ENCODE results near the gene GPC6. TPM values are rescaled to one million over a fixed set of nuclear protein-coding genes. Genes with fewer than 3 reads are reported as not detected.

GPC6 gene
- total and polyA plus RNA-seq, 2 donors (not counting 3 experiments of a cell fraction or from before 2014, with no cell fraction given) = 0.01 TPM; not detected in 1

GRCh38 chr13:93496985-93497673, 270.5 kb downstream of the GPC6 start:
- Histone ChIP-seq H3K27ac (ENCODE audit: insufficient read depth, low read depth, low read length) (no peak overlapping the region), H3K4me1 (ENCODE audit: control insufficient read depth, extremely low read depth, insufficient read depth, low read length) (no peaks in the 10 kb centered on the region), H3K4me2 (ENCODE audit: insufficient read depth, low read length) (no peak overlapping the region), H3K36me3 (ENCODE audit: control insufficient read depth in 2 of 2, extremely low read depth in 1 of 2, insufficient read depth in 2 of 2, low read length in 2 of 2) (no peaks in the 10 kb centered on the region), H3K9me3 (replicated peaks; ENCODE audit: control insufficient read depth, insufficient read depth, low read length) (peaks cover 3% of the 10 kb centered on the region), H3K9ac (replicated peaks; ENCODE audit: extremely low read depth, insufficient read depth, low read length) (no peak overlapping the region), H2AFZ (ENCODE audit: low read depth, low read length) (no peak overlapping the region), H3K9me1 (replicated peaks; ENCODE audit: control insufficient read depth, extremely low read depth, insufficient read depth, low read length) (no peaks in the 10 kb centered on the region), H3K4me3 (replicated peaks in 1 of 3; ENCODE audit: insufficient read depth in 1 of 3, low read depth in 1 of 3, low read length in 3 of 3) (no peak overlapping the region), H3K27me3 (ENCODE audit: control insufficient read depth in 2 of 2, insufficient read depth in 2 of 2, low read length in 2 of 2) (no peaks in the 10 kb centered on the region), H4K20me1 (replicated peaks; ENCODE audit: control insufficient read depth, extremely low read depth, insufficient read depth, low read length) (no peaks in the 10 kb centered on the region), H3K79me2 (ENCODE audit: control insufficient read depth, insufficient read depth, low read length) (no peaks in the 10 kb centered on the region)
- no peak for DNase-seq (ENCODE audit: low read depth, low spot score)
- no peak for FAIRE-seq
- intact Hi-C loops (cut with micrococcal nuclease) (no loop called here), dilution Hi-C loops (cut with MboI; ENCODE audit: extremely low pct_ligation_motif_present, low sequenced_read_pairs) (no loop called here)
- no TSS peak for BruUV-seq (replicated peaks)
- ChIA-PET POLR2A (no interaction called here), CTCF (no interaction called here)
- no peak for TF ChIP-seq MAX (IDR thresholded peaks at IDR 0.05; ENCODE audit: insufficient read depth, insufficient read length)
- TF ChIP-seq EZH2 (IDR thresholded peaks at IDR 0.05; ENCODE audit: borderline replicate concordance, low read depth, low read length, severe bottlenecking) = no peak
- TF ChIP-seq JUN (IDR thresholded peaks at IDR 0.05; ENCODE audit: borderline replicate concordance, insufficient read depth, insufficient read length, low read depth) = no peak
- no peak for TF ChIP-seq FOS (IDR thresholded peaks at IDR 0.05; ENCODE audit: borderline replicate concordance, insufficient read depth, low read length)
- TF ChIP-seq GATA2 (IDR thresholded peaks at IDR 0.05; ENCODE audit: insufficient read depth, insufficient read length, low read depth, low read length) = no peak

DNA sequence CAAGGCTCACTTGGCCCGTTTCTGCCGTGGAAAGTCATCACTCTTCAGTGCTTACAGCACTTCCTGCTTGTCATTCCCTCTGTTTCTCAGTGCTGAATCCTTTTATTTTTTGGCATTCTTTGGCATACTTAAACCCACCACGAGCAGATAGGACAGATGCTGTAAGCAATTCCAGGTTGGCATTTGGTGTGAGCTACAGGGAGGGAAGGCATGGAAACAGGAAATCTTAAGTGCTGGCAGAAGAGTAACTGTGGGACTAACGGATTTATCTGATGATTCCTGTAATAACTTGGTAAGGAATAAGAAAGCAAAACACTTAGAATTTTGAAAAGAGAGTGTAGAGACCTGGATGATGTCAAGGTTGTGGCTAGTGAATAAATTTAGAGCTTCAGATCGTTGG, 273.4 kb downstream of the GPC6 start:
- intact Hi-C loops (cut with micrococcal nuclease) = no loop called here
- no peaks in the 10 kb centered on the region for H3K4me1 ChIP-seq (ENCODE audit: control insufficient read depth, extremely low read depth, insufficient read depth, low read length)

More for the DNA sequence above, 273.4 kb downstream of the GPC6 start:
- no peak overlapping the region for H3K4me2 ChIP-seq (ENCODE audit: insufficient read depth, low read length)
- no peak overlapping the region for H3K9ac ChIP-seq (replicated peaks; ENCODE audit: extremely low read depth, insufficient read depth, low read length)
- H2AFZ ChIP-seq (ENCODE audit: low read depth, low read length) = no peak overlapping the region
- POLR2A ChIA-PET = no interaction called here
- no TSS peak for BruUV-seq (replicated peaks)
- TF ChIP-seq EZH2 (IDR thresholded peaks at IDR 0.05; ENCODE audit: borderline replicate concordance, low read depth, low read length, severe bottlenecking) (no peak), POLR2AphosphoS5 (IDR thresholded peaks at IDR 0.05; ENCODE audit: insufficient read depth, low read depth, low read length) (no peak), FOS (IDR thresholded peaks at IDR 0.05; ENCODE audit: borderline replicate concordance, insufficient read depth, low read length) (no peak), MYC (IDR thresholded peaks at IDR 0.05; ENCODE audit: low read depth, low read length) (no peak), CTCF (IDR thresholded peaks at IDR 0.05; ENCODE audit: extremely low read depth in 1 of 2, insufficient read depth in 1 of 2, low read depth in 1 of 2, low read length in 2 of 2) (no peak), POLR2A (IDR thresholded peaks at IDR 0.05; ENCODE audit: low read depth, low read length) (no peak), JUN (IDR thresholded peaks at IDR 0.05; ENCODE audit: borderline replicate concordance, insufficient read depth, insufficient read length, low read depth) (no peak), GATA2 (IDR thresholded peaks at IDR 0.05; ENCODE audit: insufficient read depth, insufficient read length, low read depth, low read length) (no peak), MAX (IDR thresholded peaks at IDR 0.05; ENCODE audit: insufficient read depth, insufficient read length) (no peak)
- no peaks in the 10 kb centered on the region for H3K9me1 ChIP-seq (replicated peaks; ENCODE audit: control insufficient read depth, extremely low read depth, insufficient read depth, low read length)
- H3K36me3 ChIP-seq (ENCODE audit: control insufficient read depth in 2 of 2, extremely low read depth in 1 of 2, insufficient read depth in 2 of 2, low read length in 2 of 2) = no peaks in the 10 kb centered on the region
- dilution Hi-C loops (cut with MboI; ENCODE audit: extremely low pct_ligation_motif_present, low sequenced_read_pairs) = no loop called here
- no peaks in the 10 kb centered on the region for H4K20me1 ChIP-seq (replicated peaks; ENCODE audit: control insufficient read depth, extremely low read depth, insufficient read depth, low read length)
- no peak for DNase-seq (ENCODE audit: low read depth, low spot score)
- H3K79me2 ChIP-seq (ENCODE audit: control insufficient read depth, insufficient read depth, low read length) = no peaks in the 10 kb centered on the region
- CTCF ChIA-PET = no interaction called here
- FAIRE-seq = no peak
- no peak overlapping the region for H3K27ac ChIP-seq (ENCODE audit: insufficient read depth, low read depth, low read length)
- peaks cover 3% of the 10 kb centered on the region for H3K9me3 ChIP-seq (replicated peaks; ENCODE audit: control insufficient read depth, insufficient read depth, low read length)
- H3K27me3 ChIP-seq (ENCODE audit: control insufficient read depth in 2 of 2, insufficient read depth in 2 of 2, low read length in 2 of 2) = no peaks in the 10 kb centered on the region
- H3K4me3 ChIP-seq (replicated peaks in 1 of 3; ENCODE audit: insufficient read depth in 1 of 3, low read depth in 1 of 3, low read length in 3 of 3) = no peak overlapping the region

Data from endothelial cell of umbilical vein (primary cell).